Measurements from ENCODE around the gene SHC4.
"Not testable (repeated sequence)": the region's sequence is repeated elsewhere in the genome, so short reads cannot be mapped to it uniquely, and the experiment has no call there.

Gene SHC4

DNA sequence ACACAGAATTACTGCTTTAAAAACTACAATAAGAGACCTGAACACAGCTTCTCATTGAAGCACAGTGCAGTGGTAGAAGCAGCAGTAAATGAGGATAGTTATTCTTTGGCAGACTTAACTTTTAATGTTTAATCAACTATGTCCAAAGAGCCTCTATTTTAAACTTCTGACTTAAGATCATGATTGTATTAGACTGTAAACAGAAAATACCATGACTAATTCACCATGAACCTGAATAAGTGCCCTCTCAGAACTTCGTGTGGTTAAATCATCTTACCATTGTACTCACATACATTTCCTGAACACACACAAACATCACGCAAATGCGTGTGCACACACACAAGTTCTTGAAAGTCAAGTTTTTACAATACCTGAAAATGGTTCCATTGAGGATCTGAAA lies 166.8 kb downstream of the SHC4 start:
- DNase-seq (ENCODE audit: low read depth), result no peak

DNA sequence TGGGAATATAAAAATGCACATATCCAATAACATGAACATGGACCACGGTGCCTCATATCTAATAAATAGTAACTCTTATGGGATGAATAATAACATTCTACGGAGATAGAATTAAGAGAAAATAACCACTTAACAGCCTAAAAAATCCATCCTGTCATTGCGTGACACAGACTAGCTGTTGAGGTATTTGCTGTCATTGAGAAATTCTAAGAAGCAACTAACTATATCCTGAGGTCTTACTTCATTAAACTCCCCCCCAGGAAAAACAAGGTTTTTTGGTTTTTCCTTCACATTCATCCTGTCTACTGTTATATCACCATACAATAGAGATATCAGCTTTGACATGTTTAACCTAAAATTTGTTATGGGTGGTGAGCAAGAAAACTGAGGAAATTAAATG lies 167.2 kb downstream of the SHC4 start:
- DNase-seq (ENCODE audit: low read depth), result no peak

DNA sequence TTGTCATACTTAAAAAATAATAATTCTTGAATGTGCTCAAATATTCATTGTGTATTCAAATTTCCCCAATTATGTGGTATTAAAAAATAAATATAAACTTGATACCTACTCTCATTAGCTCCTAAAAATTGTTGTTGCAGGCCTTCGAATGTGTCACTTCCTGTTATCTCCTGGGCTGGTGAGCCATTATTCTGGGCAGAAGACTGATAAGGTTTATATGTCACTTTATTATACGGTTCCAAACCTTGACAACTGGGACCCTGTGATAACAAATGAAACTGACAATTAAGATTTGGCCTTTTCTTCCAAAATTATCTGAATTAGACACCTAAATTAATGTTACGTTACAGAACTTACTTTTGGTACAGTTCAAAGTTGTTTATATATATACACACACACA lies 167.8 kb downstream of the SHC4 start:
- no peak for DNase-seq (ENCODE audit: low read depth)

DNA sequence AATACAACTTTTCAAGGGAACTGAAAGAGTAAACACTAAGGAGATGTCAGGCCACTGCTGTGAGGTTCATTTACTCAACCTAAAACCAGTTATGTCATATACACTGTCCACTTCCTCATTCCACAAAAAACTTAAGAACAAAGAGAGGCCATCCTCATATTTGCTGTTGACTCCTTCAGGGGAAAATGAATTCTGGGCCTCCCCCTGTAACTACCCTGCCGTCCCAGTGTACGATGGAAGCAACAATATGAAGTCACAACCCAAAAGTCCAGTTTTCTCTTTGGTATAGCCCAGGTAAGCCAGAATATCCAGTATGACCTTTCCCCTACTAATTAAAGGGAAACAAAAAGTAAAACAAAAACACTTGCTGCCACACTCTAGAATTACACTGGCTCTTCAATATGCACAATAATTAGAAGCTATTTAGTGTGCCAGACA lies 169.0 kb downstream of the SHC4 start:
- no peak for DNase-seq (ENCODE audit: low read depth)

DNA sequence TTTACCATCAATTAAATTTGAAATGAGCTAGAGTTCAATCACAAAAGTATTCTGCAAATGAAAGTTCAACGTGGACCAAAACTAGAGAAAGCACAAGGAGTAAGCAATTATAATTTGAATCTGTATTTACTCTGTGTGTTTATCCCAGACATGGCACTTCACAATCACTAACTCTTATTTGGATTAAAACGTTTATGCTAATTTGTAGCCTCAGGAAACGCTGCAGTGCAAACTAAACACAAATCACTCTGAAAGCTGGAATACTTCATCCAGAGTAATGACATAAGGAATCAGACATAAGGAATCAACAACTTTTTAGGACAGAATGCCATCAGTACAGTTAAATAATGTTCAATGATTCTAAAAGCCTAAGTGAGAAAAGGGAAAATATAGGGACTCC lies 171.3 kb downstream of the SHC4 start:
- no peak for DNase-seq (ENCODE audit: low read depth)

DNA sequence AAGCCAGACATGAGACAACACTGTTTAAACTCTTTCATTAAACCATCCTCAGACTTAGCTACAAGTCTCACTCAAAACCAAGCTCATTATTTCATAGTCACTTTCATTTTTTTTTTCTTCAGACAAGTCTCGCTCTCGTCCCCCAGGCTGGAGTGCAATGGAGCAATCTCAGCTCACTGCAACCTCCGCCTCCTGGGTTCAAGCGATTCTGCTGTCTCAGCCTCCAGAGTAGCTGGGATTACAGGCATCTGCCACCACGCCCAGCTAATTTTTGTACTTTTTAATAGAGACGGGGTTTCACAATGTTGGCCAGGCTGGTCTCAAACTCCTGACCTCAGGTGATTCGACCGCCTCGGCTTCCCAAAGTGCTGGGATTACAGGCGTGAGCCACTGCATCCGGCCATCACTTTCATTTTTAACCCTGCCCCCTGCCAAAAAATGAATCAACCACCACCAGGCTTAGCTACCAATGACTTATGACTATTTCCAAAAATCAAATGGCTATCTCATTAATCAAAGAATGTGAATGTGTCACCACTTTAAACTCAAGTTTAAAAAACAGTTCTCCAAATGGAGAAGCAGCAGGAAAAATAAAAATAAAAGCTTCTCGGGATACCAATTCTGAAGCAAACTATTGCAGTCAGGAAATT lies 173.1 kb downstream of the SHC4 start:
- not testable (repeated sequence) for DNase-seq (ENCODE audit: low read depth)

DNA sequence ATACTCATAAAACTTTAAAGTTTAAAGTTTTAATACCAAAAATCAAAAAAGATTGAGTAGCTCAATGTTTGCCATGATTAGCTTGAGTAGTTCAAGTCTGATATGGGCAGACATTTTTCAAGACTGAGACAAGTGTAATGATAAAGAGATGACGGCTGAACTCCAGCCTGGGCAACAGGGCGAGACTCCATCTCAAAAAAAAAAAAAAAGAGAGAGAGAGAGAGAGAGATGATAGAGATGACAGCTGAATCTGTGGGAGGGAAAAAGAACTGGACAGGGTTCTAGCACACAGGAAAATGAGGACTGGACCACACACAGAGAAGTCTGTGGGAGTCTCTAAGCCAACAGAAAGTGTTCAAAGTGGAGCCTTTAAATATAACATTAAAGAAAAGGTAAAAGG lies 178.0 kb downstream of the SHC4 start:
- DNase-seq (ENCODE audit: low read depth), result no peak

DNA sequence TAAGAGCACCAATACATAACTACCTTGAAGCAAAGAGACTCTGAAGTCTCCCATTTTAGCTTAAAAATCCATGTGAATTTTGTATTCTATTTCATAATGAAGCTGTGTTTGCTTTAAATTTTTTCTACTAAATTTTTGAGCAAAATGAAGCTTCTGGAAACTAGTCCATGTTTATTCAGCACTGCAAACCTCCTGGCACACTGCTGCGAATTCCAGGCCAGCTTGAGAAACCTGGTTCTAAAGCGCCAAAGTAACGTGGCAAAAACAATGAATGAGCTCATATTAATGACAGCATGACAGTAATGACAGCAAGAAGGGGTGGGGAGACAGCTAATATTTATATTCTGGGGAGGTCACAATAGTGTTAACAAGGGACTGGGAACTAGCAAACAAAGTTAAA lies 178.5 kb downstream of the SHC4 start:
- no peak for DNase-seq (ENCODE audit: low read depth)

DNA sequence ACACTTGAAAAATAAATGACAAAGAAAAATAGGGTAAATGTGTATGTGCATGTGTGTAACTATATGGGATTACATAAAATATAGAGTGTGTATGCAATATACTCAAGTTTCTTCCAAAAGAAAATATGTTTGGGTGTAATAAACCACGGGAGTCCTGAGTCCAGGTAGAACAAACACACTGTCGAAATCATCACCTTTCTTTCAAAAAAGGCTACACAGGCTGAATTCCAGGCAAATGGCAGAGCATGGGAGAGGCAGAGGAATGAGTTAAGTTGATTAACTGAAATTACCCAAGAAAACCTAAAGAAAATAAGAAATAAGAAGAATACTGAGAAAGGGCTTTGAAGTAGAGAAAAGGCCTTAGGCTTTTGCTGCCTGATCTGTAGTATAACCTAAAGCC lies 179.0 kb downstream of the SHC4 start:
- no peak for DNase-seq (ENCODE audit: low read depth)

DNA sequence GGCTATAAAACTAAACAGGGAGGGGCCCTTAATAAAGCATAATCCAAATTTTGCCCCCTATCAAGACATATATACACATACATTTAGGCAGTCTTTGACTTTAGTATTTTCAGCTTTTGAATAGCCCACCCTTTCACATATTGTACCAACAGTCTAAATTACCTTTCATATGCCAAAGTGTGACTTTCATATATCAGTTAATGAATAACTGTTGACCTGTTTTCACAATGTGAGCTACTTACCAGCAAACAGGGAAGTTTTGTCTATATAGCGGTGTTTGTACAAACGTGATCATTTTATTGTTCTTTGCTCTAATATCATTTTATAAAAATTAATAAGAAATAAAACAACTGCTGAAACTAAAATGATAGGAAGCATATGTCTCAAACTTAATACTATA lies 180.8 kb downstream of the SHC4 start:
- DNase-seq (ENCODE audit: low read depth), result no peak

DNA sequence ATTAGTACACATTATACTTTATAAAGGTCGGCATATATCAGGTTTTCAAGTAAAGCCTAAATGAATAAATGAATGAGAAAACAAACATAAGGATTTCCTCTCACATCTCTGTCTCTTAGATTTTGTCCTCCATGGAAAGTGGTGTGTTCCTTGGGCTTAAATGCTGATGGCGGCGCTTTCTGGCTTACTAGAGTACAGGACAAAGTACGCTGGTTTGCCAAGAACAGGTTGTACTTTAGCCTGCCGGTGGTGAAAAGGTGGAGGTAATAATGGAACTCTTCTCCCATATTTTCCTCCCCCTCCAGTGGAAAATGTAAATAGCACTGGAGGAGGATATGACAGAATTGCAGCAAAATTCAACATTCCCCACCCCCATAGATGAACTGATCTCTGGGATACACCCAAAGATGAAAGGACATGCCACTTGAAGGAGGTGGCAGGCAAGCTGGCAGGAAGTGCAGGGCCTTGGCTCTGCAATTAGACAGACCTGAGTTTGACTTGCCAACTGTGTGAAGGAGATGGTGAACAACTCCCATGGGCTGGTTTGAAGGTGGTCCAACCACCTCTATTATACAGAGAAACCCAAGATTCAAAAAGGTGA lies 182.1 kb downstream of the SHC4 start:
- no peak for DNase-seq (ENCODE audit: low read depth)

DNA sequence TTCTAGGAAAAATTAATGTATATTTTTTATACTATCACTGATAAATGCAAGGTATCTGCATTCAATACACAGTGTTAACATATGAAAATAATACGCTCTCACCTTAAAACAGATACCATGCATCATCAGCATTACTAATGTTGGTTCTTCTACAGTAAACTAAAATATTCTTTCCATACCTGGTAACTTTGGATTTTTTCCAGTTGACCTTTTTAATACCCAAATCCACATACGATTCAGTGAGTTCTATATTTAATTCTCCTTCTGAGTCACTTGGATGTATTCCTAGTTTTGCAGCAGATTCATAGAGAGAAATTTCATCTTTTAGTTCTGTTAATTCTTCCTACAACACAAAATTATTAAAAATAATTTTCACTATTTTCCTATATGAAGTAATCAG lies 182.7 kb downstream of the SHC4 start:
- DNase-seq (ENCODE audit: low read depth), result no peak

DNA sequence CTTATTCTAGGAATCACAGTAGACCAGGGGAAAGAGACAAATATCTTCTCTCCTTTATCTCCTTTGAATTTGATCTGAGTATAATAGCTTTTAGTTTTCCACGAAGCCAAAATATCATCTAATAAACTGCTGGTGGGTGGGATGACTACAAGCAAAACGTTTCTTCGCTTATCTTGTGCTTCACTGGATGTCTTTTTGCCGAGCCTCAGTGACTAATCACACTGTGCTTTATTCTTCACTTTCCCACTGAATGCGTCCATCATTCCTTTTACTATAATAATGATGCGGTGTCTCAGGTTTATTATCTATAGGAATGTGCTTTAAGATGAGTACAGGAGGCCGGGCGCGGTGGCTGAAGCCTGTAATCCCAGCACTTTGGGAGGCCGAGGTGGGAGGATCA lies 185.4 kb downstream of the SHC4 start:
- DNase-seq (ENCODE audit: low read depth), result no peak

DNA sequence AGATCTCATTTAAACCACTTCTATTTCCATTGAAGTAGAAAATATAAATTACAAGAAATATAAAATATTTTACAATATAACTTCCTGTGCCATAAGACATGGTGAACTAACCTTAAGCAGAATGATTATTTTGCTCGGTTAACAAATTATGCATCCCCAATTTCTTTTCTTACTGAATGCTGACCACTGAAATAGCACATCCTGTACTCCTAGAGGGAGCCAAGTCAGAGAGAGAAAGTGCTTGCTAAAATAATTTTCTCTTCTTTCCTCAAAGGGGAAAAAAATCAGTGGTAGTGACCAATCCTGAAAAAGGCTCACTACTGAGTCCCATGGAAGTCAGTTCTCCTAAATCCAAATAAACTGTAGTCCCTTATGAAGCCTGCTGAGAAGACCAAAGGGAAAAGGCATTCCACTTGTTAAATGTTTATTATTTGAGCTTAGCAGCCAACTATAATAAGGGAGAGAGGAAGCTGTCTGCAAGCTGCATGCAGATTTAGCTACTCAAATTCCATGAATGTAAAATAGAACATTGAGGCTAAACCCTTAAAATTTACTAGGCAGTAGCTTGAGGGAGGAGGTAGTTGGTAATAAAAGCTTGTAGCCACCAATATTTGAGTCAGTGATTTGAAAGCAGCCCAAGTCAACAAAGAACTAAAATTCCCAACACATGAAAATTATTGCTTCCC lies 185.9 kb downstream of the SHC4 start:
- DNase-seq (ENCODE audit: low read depth), result no peak

DNA sequence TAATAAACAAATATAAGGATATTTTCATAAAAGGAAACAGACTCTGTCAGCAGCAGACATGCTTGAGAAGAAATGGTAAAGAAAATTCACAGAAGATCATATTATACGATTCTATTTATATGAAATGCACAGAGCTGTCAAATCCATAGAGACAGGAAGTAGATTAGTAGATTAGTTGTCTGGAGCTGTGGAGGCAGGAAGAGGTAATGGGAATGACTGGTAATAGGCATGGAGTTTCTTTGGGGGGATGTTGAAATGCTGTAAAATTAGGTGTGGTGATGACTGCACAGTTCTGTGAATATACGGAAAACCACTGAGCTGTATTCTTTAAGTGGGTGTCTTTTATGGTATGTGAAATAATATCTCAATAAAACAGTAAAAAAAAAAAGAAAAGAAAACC lies 188.2 kb downstream of the SHC4 start:
- no peak for DNase-seq (ENCODE audit: low read depth)

DNA sequence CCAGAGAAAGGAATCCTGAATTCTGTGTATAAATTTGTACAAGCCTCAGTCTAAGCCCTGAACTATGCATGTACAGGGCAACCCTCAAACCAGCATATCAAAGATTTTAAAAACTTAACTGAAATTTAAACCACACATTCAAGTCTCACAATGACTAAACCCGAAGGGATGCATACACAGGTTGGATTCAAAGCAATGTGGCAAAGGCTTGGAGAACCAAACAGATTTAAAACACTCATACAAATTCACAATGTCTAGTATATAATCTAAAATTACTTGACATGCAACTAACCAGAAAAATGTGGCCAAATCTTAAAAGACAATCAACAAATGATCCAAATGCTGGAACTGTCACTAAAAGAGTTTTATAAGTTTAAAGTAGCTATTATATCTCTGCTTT lies 189.2 kb downstream of the SHC4 start:
- no peak for DNase-seq (ENCODE audit: low read depth)
